Measurements from ENCODE around the gene ZNRD2. TPM values are rescaled to one million over a fixed set of nuclear protein-coding genes. Genes with fewer than 3 reads are reported as not detected.

Gene ZNRD2
- total RNA-seq, 1 experiment from 2014 or later, result 57.0 TPM

GRCh38 chr11:65573391-65574079 lies 3.3 kb downstream of the ZNRD2 start:
- DNase-seq (ENCODE audit: low spot score), result peak; percentile 37

- peak; percentile 90 for DNase-seq (ENCODE audit: low spot score)
Measured at GRCh38 chr11:65574109-65574810, 4.0 kb downstream of the ZNRD2 start.

GRCh38 chr11:65574811-65575567 lies 4.7 kb downstream of the ZNRD2 start:
- no peak for DNase-seq (ENCODE audit: low spot score)

GRCh38 chr11:65575568-65576231 lies 5.4 kb downstream of the ZNRD2 start, which contains the start of gene EHBP1L1:
EHBP1L1 (plus strand) TSS chr11:65576053; CDS start chr11:65576303, 250 bp downstream.
- DNase-seq (ENCODE audit: low spot score), result peak; percentile 32

- no peak for DNase-seq (ENCODE audit: low spot score)
Measured at GRCh38 chr11:65576232-65576866, 6.1 kb downstream of the ZNRD2 start.

- peak; percentile 87 for DNase-seq (ENCODE audit: low spot score)
Measured at GRCh38 chr11:65576867-65577755, 6.8 kb downstream of the ZNRD2 start.

GRCh38 chr11:65577756-65578109 lies 7.5 kb downstream of the ZNRD2 start:
- DNase-seq (ENCODE audit: low spot score), result no peak

GRCh38 chr11:65578134-65578533 lies 7.9 kb downstream of the ZNRD2 start:
- no peak for DNase-seq (ENCODE audit: low spot score)

- DNase-seq (ENCODE audit: low spot score), result no peak
Measured at GRCh38 chr11:65578667-65579066, 8.4 kb downstream of the ZNRD2 start.

GRCh38 chr11:65579291-65579690 lies 9.0 kb downstream of the ZNRD2 start:
- no peak for DNase-seq (ENCODE audit: low spot score)

- no peak for DNase-seq (ENCODE audit: low spot score)
Measured at GRCh38 chr11:65580031-65580692, 9.9 kb downstream of the ZNRD2 start.

- DNase-seq (ENCODE audit: low spot score), result no peak
Measured at GRCh38 chr11:65580756-65581155, 10.5 kb downstream of the ZNRD2 start.

GRCh38 chr11:65581928-65582327 lies 11.7 kb downstream of the ZNRD2 start:
- DNase-seq (ENCODE audit: low spot score), result no peak

GRCh38 chr11:65583589-65583988 lies 13.3 kb downstream of the ZNRD2 start:
- DNase-seq (ENCODE audit: low spot score), result no peak

GRCh38 chr11:65584106-65584505 lies 13.8 kb downstream of the ZNRD2 start:
- no peak for DNase-seq (ENCODE audit: low spot score)

- no peak for DNase-seq (ENCODE audit: low spot score)
Measured at GRCh38 chr11:65584723-65585171, 14.5 kb downstream of the ZNRD2 start.

GRCh38 chr11:65585396-65586246 lies 15.3 kb downstream of the ZNRD2 start:
- DNase-seq (ENCODE audit: low spot score), result no peak

GRCh38 chr11:65586247-65586630 lies 16.0 kb downstream of the ZNRD2 start:
- DNase-seq (ENCODE audit: low spot score), result no peak

GRCh38 chr11:65586676-65587075 lies 16.4 kb downstream of the ZNRD2 start:
- no peak for DNase-seq (ENCODE audit: low spot score)

All from A172 (cell line).